ENCODE data around the gene KIF26B.

The KIF26B gene

GRCh38 chr1:245582026-245582425, 427.2 kb downstream of the KIF26B start:
- peak; percentile 39 for DNase-seq

- no peak for DNase-seq
These were observed 428.3 kb downstream of the KIF26B start for GRCh38 chr1:245583081-245583480.

- peak; percentile 57 for DNase-seq
These were observed 429.0 kb downstream of the KIF26B start for GRCh38 chr1:245583575-245584330.

- no peak for DNase-seq
These were observed 430.6 kb downstream of the KIF26B start for GRCh38 chr1:245585252-245585959.

- DNase-seq: no peak
These were observed 432.8 kb downstream of the KIF26B start for GRCh38 chr1:245587435-245588115.

- peak; percentile 40 for DNase-seq
These were observed 433.4 kb downstream of the KIF26B start for GRCh38 chr1:245588116-245588639.

GRCh38 chr1:245589316-245589715, 434.5 kb downstream of the KIF26B start:
- DNase-seq: no peak

- DNase-seq: peak; percentile 65
These were observed 435.1 kb downstream of the KIF26B start for GRCh38 chr1:245589906-245590305.

- DNase-seq: no peak
These were observed 435.9 kb downstream of the KIF26B start for GRCh38 chr1:245590726-245591125.

GRCh38 chr1:245591346-245592188, 436.8 kb downstream of the KIF26B start:
- DNase-seq: no peak

GRCh38 chr1:245592189-245592460, 437.3 kb downstream of the KIF26B start:
- peak; percentile 41 for DNase-seq

GRCh38 chr1:245598524-245599305, 443.9 kb downstream of the KIF26B start:
- DNase-seq: no peak

- no peak for DNase-seq
These were observed 444.8 kb downstream of the KIF26B start for GRCh38 chr1:245599371-245600174.

- no peak for DNase-seq
These were observed 445.9 kb downstream of the KIF26B start for GRCh38 chr1:245600658-245601057.

- DNase-seq: no peak
These were observed 448.6 kb downstream of the KIF26B start for GRCh38 chr1:245603311-245603865.

GRCh38 chr1:245604979-245605378, 450.2 kb downstream of the KIF26B start:
- DNase-seq: no peak

- DNase-seq: peak; percentile 37
These were observed 450.8 kb downstream of the KIF26B start for GRCh38 chr1:245605480-245606156.

- DNase-seq: no peak
These were observed 451.5 kb downstream of the KIF26B start for GRCh38 chr1:245606157-245606725.

- DNase-seq: no peak
These were observed 453.5 kb downstream of the KIF26B start for GRCh38 chr1:245608271-245608670.
